ENCODE measurements around the gene ARID4A. TPM values are rescaled to one million over a fixed set of nuclear protein-coding genes. Genes with fewer than 3 reads are reported as not detected.
"Not testable (repeated sequence)": the region's sequence is repeated elsewhere in the genome, so short reads cannot be mapped to it uniquely, and the experiment has no call there.

The ARID4A gene
- total RNA-seq, 1 donor from 2014 or later = 16.7 TPM

GRCh38 chr14:58288106-58288792 is 10.1 kb upstream of the ARID4A start:
- no peak for DNase-seq (ENCODE audit: low spot score)
- peak; percentile 30 for ATAC-seq

GRCh38 chr14:58291646-58292045 is 6.7 kb upstream of the ARID4A start:
- DNase-seq (ENCODE audit: low spot score) = no peak
- no peak for ATAC-seq

- no peak for ATAC-seq
- no peak for DNase-seq (ENCODE audit: low spot score)
Measured at GRCh38 chr14:58292187-58292586, 6.2 kb upstream of the ARID4A start.

- ATAC-seq = no peak
- DNase-seq (ENCODE audit: low spot score) = no peak
Measured at GRCh38 chr14:58294201-58294600, 4.2 kb upstream of the ARID4A start.

- no peak for ATAC-seq
- no peak for DNase-seq (ENCODE audit: low spot score)
Measured at GRCh38 chr14:58296726-58297125, 1.6 kb upstream of the ARID4A start.

GRCh38 chr14:58297412-58297761 is 968 bp upstream of the ARID4A start:
- ATAC-seq (no peak), DNase-seq (ENCODE audit: low spot score) (no peak)

- DNase-seq (ENCODE audit: low spot score) = peak; percentile 99
- ATAC-seq = peak; percentile 80
Measured at GRCh38 chr14:58297762-58298476, 436 bp upstream of the ARID4A start.

- ATAC-seq = peak; percentile 0
- DNase-seq (ENCODE audit: low spot score) = peak; percentile 58
Measured at GRCh38 chr14:58299401-58300330, 1.3 kb downstream of the ARID4A start.

- ATAC-seq (peak; percentile 6), DNase-seq (ENCODE audit: low spot score) (peak; percentile 71)
Measured at GRCh38 chr14:58301416-58301815, 3.1 kb downstream of the ARID4A start.

GRCh38 chr14:58305730-58306129 is 7.4 kb downstream of the ARID4A start:
- DNase-seq (ENCODE audit: low spot score) = no peak
- no peak for ATAC-seq

- no peak for DNase-seq (ENCODE audit: low spot score)
- peak; percentile 61 for ATAC-seq
Measured at GRCh38 chr14:58307597-58308316, 9.4 kb downstream of the ARID4A start.

GRCh38 chr14:58309086-58309485 is 10.7 kb downstream of the ARID4A start:
- ATAC-seq = no peak

GRCh38 chr14:58313699-58314098 is 15.3 kb downstream of the ARID4A start:
- ATAC-seq = peak; percentile 79
- DNase-seq (ENCODE audit: low spot score) = no peak

More at GRCh38 chr14:58309086-58309485, 10.7 kb downstream of the ARID4A start:
- DNase-seq (ENCODE audit: low spot score) = no peak

- DNase-seq (ENCODE audit: low spot score) (no peak), ATAC-seq (no peak)
Measured at GRCh38 chr14:58315606-58316005, 17.3 kb downstream of the ARID4A start.

- DNase-seq (ENCODE audit: low spot score) (no peak), ATAC-seq (no peak)
Measured at GRCh38 chr14:58327019-58327418, 28.7 kb downstream of the ARID4A start.

- peak; percentile 90 for DNase-seq (ENCODE audit: low spot score)
- ATAC-seq = peak; percentile 89
Measured at GRCh38 chr14:58331111-58331510, 32.8 kb downstream of the ARID4A start.

- DNase-seq (ENCODE audit: low spot score) (no peak), ATAC-seq (no peak)
Measured at GRCh38 chr14:58332561-58332960, 34.2 kb downstream of the ARID4A start.

GRCh38 chr14:58339666-58340065 is 41.3 kb downstream of the ARID4A start:
- ATAC-seq; DNase-seq (ENCODE audit: low spot score): not testable (repeated sequence)

- no peak for ATAC-seq
- no peak for DNase-seq (ENCODE audit: low spot score)
Measured at GRCh38 chr14:58341152-58341748, 42.9 kb downstream of the ARID4A start.

- not testable (repeated sequence) for DNase-seq (ENCODE audit: low spot score); ATAC-seq
Measured at GRCh38 chr14:58343535-58343934, 45.2 kb downstream of the ARID4A start.
